Fibroblast of lung (primary cell): ENCODE results near the gene DSCAML1. TPM values are rescaled to one million over a fixed set of nuclear protein-coding genes. Genes with fewer than 3 reads are reported as not detected.

ENCODE experiments used
- DNase-seq, 2 donors: peaks; one replicate each; pipeline versions ENCODE4 v3.0.0 to v3.0.0-alpha.2; 2010; ENCODE audit warnings: low read depth in 2 of 2
- H2AFZ ChIP-seq: 2 replicates; pipeline ENCODE4 v1.5.1; 2012; ENCODE audit warnings: low read length, control low read depth, inconsistent platforms
- H3K27ac ChIP-seq: 2 replicates; pipeline ENCODE4 v1.5.1; 2011; ENCODE audit warnings: low read length, control low read depth; ENCODE audit not compliant: insufficient read depth
- H3K27me3 ChIP-seq: 2 replicates; pipeline ENCODE4 v1.5.1; 2011; ENCODE audit warnings: mild to moderate bottlenecking, low read length; ENCODE audit not compliant: control insufficient read depth, insufficient read depth
- H3K36me3 ChIP-seq: 2 replicates; pipeline ENCODE4 v1.5.1; 2011; ENCODE audit warnings: low read length; ENCODE audit not compliant: control insufficient read depth, insufficient read depth
- H3K4me1 ChIP-seq: 2 replicates; pipeline ENCODE4 v1.5.1; 2011; ENCODE audit warnings: low read length; ENCODE audit not compliant: control insufficient read depth, insufficient read depth; ENCODE audit errors: extremely low read depth
- H3K4me2 ChIP-seq: 2 replicates; pipeline ENCODE4 v1.5.1; 2011; ENCODE audit warnings: low read length, control low read depth; ENCODE audit not compliant: insufficient read depth; ENCODE audit errors: extremely low read depth
- H3K4me3 ChIP-seq, 4 experiments: fragments of 200-600 bp in 1 of 4; sonication (generic) in 1 of 4; replicated peaks in 1 of 4; 2 replicates each; pipeline ENCODE4 v1.5.1; 2011 to 2016; ENCODE audit warnings: low read length in 4 of 4, low read depth in 3 of 4, mild to moderate bottlenecking in 3 of 4, control low read depth in 2 of 4, inconsistent platforms in 1 of 4, mixed read lengths in 1 of 4; ENCODE audit not compliant: insufficient read depth in 1 of 4; ENCODE audit errors: control extremely low read depth in 1 of 4
- H3K79me2 ChIP-seq: 2 replicates; pipeline ENCODE4 v1.5.1; 2012; ENCODE audit warnings: mild to moderate bottlenecking, low read length, inconsistent platforms; ENCODE audit not compliant: control insufficient read depth, insufficient read depth
- H3K9ac ChIP-seq: 2 replicates; pipeline ENCODE4 v1.5.1; 2011; ENCODE audit warnings: mild to moderate bottlenecking, low read length, control low read depth; ENCODE audit not compliant: insufficient read depth
- H3K9me3 ChIP-seq: 2 replicates; pipeline ENCODE4 v1.5.1; 2012; ENCODE audit warnings: low read depth, low read length; ENCODE audit not compliant: control insufficient read depth, insufficient read depth
- H4K20me1 ChIP-seq: 2 replicates; pipeline ENCODE4 v1.5.1; 2011; ENCODE audit warnings: low read length; ENCODE audit not compliant: control insufficient read depth, insufficient read depth; ENCODE audit errors: extremely low read depth
- CTCF ChIP-seq, 2 donors: IDR thresholded peaks in 1 of 2; conservative IDR thresholded peaks in 1 of 2; 1 replicate in 1 of 2; 2 replicates in 1 of 2; pipeline ENCODE4 v1.5.1; 2011 to 2012; ENCODE audit warnings: low read length in 2 of 2, control low read depth in 1 of 2, inconsistent platforms in 1 of 2, low read depth in 1 of 2, mild to moderate bottlenecking in 1 of 2
- EZH2 ChIP-seq: IDR thresholded peaks from 2 replicates; pipeline ENCODE4 v1.5.1; 2012; ENCODE audit warnings: low read length, control low read depth, mild to moderate bottlenecking; ENCODE audit errors: missing control alignments
- polyA plus RNA-seq, 2 donors: library from polyadenylated mRNA; depleted of rRNA in 1 of 2; stranded (reverse) in 1 of 2; unstranded in 1 of 2; fragments of >200 nt; gene quantifications; 2 replicates each; pipeline ENCODE4 v1.2.1, GENCODE V29; 2011 to 2012; ENCODE audit warnings: missing spikeins in 1 of 2
- total RNA-seq: library from RNA; depleted of rRNA; stranded (reverse); fragments of >200 nt; gene quantifications from 2 replicates; pipeline ENCODE4 v1.2.1, GENCODE V29; 2014

DSCAML1 gene
- total and polyA plus RNA-seq, 2 donors (not counting 1 experiment from before 2014, with no cell fraction given), result not detected

- H3K4me1 ChIP-seq, result no peaks in the 10 kb centered on the region
- H2AFZ ChIP-seq, result no peak overlapping the region
- DNase-seq, result no peak
- no peak overlapping the region for H3K4me3 ChIP-seq
- no peaks in the 10 kb centered on the region for H4K20me1 ChIP-seq
- no peaks in the 10 kb centered on the region for H3K79me2 ChIP-seq
- peaks cover 12% of the 10 kb centered on the region for H3K36me3 ChIP-seq
- TF ChIP-seq EZH2 (no peak), CTCF (conservative IDR thresholded peaks at IDR 0.05 in 1 of 2, IDR thresholded peaks at IDR 0.05 in 1 of 2; ENCODE audit: low read depth in 1 of 2, low read length in 2 of 2) (no peak)
- no peaks in the 10 kb centered on the region for H3K27me3 ChIP-seq
- H3K9ac ChIP-seq, result no peak overlapping the region
- no peaks in the 10 kb centered on the region for H3K9me3 ChIP-seq
- H3K27ac ChIP-seq, result no peak overlapping the region
- no peak overlapping the region for H3K4me2 ChIP-seq
Measured at GRCh38 chr11:117410861-117411710, 385.9 kb downstream of the DSCAML1 start.

GRCh38 chr11:117410238-117410637, 386.8 kb downstream of the DSCAML1 start:
- Histone ChIP-seq H3K4me2 (no peak overlapping the region), H4K20me1 (no peaks in the 10 kb centered on the region), H3K9me3 (no peaks in the 10 kb centered on the region), H3K4me3 (no peak overlapping the region), H2AFZ (no peak overlapping the region), H3K36me3 (peaks cover 12% of the 10 kb centered on the region), H3K27me3 (no peaks in the 10 kb centered on the region), H3K79me2 (no peaks in the 10 kb centered on the region), H3K4me1 (no peaks in the 10 kb centered on the region), H3K27ac (no peak overlapping the region), H3K9ac (no peak overlapping the region)
- no peak for DNase-seq
- TF ChIP-seq CTCF (conservative IDR thresholded peaks at IDR 0.05 in 1 of 2, IDR thresholded peaks at IDR 0.05 in 1 of 2; ENCODE audit: low read depth in 1 of 2, low read length in 2 of 2) (no peak), EZH2 (no peak)

GRCh38 chr11:117409511-117409910, 387.5 kb downstream of the DSCAML1 start:
- Histone ChIP-seq H3K9ac (no peak overlapping the region), H3K4me2 (no peak overlapping the region), H3K27me3 (no peaks in the 10 kb centered on the region), H3K27ac (no peak overlapping the region), H3K9me3 (no peaks in the 10 kb centered on the region), H3K36me3 (peaks cover 14% of the 10 kb centered on the region), H4K20me1 (no peaks in the 10 kb centered on the region), H2AFZ (no peak overlapping the region), H3K79me2 (no peaks in the 10 kb centered on the region), H3K4me1 (no peaks in the 10 kb centered on the region), H3K4me3 (no peak overlapping the region)
- no peak for DNase-seq
- TF ChIP-seq CTCF (conservative IDR thresholded peaks at IDR 0.05 in 1 of 2, IDR thresholded peaks at IDR 0.05 in 1 of 2; ENCODE audit: low read depth in 1 of 2, low read length in 2 of 2), result no peak
- no peak for TF ChIP-seq EZH2
